GM12875 (cell line): ENCODE measurements around the gene ZCCHC4.
A peak's percentile ranks its signal among the peaks of the same experiment; 100 is the strongest.

ENCODE experiments used
- H3K4me3 ChIP-seq: one replicate; pipeline ENCODE4 v1.5.1; 2011; ENCODE audit warnings: low read depth, low read length, control low read depth
- TF ChIP-seq, protein P1 (sequence below): IDR thresholded peaks from 2 replicates; pipeline ENCODE4 v1.5.1; 2011; ENCODE audit warnings: low read depth, mild to moderate bottlenecking, control low read depth, inconsistent platforms, low read length, moderate library complexity, borderline replicate concordance; ENCODE audit not compliant: insufficient read depth

The ZCCHC4 gene, protein sequence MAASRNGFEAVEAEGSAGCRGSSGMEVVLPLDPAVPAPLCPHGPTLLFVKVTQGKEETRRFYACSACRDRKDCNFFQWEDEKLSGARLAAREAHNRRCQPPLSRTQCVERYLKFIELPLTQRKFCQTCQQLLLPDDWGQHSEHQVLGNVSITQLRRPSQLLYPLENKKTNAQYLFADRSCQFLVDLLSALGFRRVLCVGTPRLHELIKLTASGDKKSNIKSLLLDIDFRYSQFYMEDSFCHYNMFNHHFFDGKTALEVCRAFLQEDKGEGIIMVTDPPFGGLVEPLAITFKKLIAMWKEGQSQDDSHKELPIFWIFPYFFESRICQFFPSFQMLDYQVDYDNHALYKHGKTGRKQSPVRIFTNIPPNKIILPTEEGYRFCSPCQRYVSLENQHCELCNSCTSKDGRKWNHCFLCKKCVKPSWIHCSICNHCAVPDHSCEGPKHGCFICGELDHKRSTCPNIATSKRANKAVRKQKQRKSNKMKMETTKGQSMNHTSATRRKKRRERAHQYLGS

DNA sequence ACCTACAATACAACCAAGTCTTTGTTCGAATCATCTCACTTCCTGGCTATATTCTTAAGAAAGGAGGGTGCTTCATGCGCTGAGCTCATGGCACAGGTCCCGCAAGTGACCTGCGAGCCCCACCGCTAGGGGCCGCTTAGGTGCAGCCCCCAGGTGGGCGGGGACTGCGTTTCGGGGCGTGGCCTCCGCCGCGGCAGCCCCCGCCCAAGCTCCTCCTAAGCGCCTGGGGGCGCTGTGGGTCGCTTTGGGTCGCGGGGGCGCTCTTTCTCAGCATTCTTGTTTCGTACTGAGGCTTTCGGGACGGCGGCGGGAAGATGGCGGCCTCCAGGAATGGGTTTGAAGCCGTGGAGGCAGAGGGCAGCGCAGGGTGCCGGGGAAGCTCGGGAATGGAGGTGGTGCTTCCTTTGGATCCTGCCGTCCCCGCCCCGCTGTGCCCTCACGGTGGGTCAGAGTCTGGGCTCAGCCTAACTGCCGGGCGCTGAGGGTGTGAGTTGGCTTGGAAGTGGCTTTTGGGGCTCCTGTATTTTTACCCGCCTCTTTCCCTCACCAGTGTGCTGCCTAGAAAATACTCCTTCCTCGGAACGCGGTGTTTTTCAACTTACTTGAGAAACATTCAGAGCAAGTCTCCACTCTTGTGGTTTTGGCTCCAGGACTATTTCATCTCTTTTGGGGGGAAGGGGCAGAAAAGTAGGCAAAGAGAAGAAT lies at the start of gene ZCCHC4:
ZCCHC4 (plus strand) TSS at position 279 of the 705 bp plus-strand sequence; CDS start at position 315, 36 bp downstream.
- TF ChIP-seq, protein P1, sequence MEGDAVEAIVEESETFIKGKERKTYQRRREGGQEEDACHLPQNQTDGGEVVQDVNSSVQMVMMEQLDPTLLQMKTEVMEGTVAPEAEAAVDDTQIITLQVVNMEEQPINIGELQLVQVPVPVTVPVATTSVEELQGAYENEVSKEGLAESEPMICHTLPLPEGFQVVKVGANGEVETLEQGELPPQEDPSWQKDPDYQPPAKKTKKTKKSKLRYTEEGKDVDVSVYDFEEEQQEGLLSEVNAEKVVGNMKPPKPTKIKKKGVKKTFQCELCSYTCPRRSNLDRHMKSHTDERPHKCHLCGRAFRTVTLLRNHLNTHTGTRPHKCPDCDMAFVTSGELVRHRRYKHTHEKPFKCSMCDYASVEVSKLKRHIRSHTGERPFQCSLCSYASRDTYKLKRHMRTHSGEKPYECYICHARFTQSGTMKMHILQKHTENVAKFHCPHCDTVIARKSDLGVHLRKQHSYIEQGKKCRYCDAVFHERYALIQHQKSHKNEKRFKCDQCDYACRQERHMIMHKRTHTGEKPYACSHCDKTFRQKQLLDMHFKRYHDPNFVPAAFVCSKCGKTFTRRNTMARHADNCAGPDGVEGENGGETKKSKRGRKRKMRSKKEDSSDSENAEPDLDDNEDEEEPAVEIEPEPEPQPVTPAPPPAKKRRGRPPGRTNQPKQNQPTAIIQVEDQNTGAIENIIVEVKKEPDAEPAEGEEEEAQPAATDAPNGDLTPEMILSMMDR, result peak; percentile 99
- peak within 1 kb of the TSS; percentile 87 for H3K4me3 ChIP-seq

GRCh38 chr4:25271866-25272265 lies 40.7 kb upstream of the ZCCHC4 start:
- TF ChIP-seq, protein P1, result no peak
- H3K4me3 ChIP-seq, result no peak overlapping the region

DNA sequence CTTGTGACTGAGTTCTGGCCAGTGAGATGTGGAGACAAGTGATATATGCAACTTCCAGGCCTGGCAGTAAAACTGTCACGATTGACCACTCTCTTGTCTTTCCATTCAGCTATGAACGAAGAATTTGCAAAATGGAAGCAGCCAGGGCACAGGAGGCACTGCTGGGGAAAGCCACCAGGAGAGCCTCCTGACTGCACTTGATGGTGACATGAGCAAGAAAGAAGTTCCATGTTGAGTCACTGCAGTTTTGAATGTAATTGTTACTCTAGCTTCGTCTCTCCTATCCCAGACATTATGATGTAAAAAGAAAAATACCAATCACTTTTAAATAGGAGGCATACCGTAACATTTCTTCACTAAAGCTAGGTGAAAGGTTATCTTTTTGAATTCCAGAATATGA lies 32.4 kb upstream of the ZCCHC4 start:
- TF ChIP-seq, protein P1, result no peak
- H3K4me3 ChIP-seq, result no peak overlapping the region

- TF ChIP-seq, protein P1, result no peak
- H3K4me3 ChIP-seq, result no peak overlapping the region
Measured at GRCh38 chr4:25283948-25284347, 28.6 kb upstream of the ZCCHC4 start.

- no peak overlapping the region for H3K4me3 ChIP-seq
- TF ChIP-seq, protein P1, result no peak
Measured at GRCh38 chr4:25284466-25284865, 28.1 kb upstream of the ZCCHC4 start.

DNA sequence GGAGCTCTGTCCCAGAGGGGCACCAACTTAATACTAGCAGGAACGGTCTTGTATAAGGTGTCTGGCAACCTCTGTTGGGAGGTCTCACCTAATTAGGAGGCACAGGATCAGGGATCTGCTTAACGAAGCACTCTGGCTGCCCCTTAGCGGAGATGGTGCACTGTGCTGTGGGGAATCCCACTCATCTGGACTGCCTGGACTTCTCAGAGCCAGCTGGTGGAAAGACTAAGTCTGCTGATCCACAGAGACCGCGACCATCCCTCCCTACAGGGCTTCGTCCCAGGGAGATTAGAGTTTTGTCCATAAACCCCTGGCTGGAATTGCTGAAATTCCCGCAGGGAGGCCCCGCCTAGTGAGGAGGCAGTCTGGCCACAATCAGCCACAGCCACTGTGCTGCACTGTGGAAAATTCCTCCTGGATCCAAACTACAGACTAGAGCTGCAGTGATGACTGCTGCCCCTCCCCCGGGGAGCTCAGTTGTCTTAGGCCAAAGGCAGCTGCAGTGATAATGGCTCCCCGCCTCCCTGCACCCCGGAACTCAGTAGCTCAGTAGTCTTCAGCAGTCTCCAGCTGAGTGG lies 22.0 kb upstream of the ZCCHC4 start:
- TF ChIP-seq, protein P1, result no peak
- H3K4me3 ChIP-seq, result no peak overlapping the region
